ENCODE measurements around the gene AXIN1.
"Not testable (repeated sequence)": the region's sequence is repeated elsewhere in the genome, so short reads cannot be mapped to it uniquely, and the experiment has no call there.

The AXIN1 gene, protein sequence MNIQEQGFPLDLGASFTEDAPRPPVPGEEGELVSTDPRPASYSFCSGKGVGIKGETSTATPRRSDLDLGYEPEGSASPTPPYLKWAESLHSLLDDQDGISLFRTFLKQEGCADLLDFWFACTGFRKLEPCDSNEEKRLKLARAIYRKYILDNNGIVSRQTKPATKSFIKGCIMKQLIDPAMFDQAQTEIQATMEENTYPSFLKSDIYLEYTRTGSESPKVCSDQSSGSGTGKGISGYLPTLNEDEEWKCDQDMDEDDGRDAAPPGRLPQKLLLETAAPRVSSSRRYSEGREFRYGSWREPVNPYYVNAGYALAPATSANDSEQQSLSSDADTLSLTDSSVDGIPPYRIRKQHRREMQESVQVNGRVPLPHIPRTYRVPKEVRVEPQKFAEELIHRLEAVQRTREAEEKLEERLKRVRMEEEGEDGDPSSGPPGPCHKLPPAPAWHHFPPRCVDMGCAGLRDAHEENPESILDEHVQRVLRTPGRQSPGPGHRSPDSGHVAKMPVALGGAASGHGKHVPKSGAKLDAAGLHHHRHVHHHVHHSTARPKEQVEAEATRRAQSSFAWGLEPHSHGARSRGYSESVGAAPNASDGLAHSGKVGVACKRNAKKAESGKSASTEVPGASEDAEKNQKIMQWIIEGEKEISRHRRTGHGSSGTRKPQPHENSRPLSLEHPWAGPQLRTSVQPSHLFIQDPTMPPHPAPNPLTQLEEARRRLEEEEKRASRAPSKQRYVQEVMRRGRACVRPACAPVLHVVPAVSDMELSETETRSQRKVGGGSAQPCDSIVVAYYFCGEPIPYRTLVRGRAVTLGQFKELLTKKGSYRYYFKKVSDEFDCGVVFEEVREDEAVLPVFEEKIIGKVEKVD

GRCh38 chr16:352547-353403, at the start of gene AXIN1:
AXIN1 (minus strand) TSS chr16:352723; CDS start chr16:347025, 5,698 bp downstream.
- DNase-seq (ENCODE audit: low read depth): peak; percentile 97

- DNase-seq (ENCODE audit: low read depth): peak; percentile 89
Measured at GRCh38 chr16:401468-402348, 49.2 kb upstream of the AXIN1 start, which contains the start of gene DECR2. DECR2 (plus strand) TSS chr16:401885; CDS start chr16:401964, 79 bp downstream.

DNA sequence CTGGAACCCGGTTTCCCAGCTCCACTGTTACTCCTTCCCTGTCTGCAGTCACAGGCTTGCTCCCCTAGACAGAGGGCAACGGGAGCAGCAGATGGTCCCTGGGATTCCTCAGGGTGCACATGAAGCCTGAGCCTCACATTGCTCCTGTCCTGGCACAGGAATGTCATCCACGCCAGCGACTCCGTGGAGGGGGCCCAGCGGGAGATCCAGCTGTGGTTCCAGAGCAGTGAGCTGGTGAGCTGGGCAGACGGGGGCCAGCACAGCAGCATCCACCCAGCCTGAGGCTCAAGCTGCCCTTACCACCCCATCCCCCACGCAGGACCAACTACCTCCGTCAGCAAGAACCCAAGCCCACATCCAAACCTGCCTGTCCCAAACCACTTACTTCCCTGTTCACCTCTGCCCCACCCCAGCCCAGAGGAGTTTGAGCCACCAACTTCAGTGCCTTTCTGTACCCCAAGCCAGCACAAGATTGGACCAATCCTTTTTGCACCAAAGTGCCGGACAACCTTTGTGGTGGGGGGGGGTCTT, 47.6 kb upstream of the AXIN1 start:
- DNase-seq (ENCODE audit: low read depth): no peak

DNA sequence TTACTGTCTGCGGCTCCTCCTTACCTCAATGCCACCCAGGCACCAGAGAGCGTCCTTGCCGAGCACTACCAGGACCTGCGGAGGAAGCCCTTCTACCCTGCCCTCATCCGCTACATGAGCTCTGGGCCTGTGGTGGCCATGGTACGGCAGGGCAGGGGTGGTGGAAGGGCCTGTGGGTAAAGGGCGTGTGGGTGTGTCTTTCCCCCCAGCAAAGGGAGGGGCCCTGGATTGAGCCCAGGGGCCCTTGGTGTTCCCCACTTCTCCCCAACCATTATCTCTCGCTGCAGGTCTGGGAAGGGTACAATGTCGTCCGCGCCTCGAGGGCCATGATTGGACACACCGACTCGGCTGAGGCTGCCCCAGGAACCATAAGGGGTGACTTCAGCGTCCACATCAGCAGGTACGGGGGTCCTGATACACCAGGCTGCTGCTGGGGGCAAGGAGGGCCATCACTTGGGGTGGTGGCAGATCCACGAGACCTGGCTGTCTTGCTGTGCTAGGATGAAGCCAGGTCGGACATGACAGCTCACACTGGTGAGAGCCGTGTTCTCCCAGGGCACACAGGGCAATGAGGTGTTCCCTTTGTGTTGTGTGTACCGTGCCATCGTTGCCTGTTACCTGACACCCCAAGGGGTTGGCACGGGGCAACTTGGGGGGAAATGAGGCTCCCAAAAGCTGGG, 47.0 kb upstream of the AXIN1 start:
- no peak for DNase-seq (ENCODE audit: low read depth)

- DNase-seq (ENCODE audit: low read depth): no peak
Measured at GRCh38 chr16:398561-399339, 46.2 kb upstream of the AXIN1 start.

DNA sequence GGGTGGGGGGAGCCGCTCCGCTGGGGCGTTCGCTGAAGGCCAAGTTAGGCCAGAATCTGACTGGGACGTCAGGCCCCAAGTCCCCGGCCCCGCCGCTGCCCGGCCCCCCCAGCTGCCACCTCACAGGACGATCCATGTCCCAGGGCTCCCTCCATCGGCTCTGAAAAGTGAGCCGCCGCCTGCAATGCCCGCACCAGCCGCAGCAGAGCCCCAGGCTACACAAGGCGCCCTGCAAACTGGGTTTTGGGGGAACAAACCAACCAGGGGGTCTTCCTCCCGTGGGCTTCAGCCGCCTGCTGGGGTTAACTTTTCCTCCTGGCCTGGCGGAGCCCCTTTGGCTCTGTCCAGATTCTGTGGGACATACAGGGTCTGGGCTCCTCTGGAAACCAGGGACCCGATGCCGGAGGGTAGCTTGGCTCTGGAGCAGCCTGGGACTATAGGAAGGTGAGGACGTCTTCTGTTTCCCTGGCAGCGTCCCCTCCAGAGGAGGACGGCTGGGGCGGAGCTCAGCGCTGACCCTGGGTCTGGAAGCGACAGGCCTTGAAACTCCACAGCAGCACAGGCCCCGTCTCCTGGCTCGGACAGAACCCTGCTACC, 45.3 kb upstream of the AXIN1 start:
- DNase-seq (ENCODE audit: low read depth): peak; percentile 87

DNA sequence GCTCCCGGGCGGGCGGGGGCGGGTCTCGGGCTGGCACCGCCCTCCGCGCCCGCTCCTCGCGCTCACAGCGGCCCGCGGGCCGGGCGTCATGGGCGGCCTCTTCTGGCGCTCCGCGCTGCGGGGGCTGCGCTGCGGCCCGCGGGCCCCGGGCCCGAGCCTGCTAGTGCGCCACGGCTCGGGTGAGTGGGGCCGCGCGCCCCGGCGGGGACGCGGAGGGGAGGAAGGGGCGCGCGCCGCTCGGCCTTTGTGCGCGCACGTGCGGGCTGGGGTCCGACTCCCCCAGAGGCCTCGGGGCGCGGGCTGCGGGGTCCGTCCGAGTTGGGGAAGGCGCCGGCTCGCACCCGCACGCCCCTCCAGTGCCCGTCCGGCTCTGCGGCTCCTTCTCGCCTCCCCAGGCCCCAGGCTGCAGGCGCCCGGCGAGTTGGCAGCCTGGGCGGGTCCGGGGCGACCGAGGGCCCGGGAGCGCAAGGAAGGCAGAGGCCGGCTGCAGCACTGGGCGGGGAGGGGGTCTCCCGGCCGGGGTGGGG, 44.7 kb upstream of the AXIN1 start, which contains the start of gene NME4:
NME4 (plus strand) TSS at position 65 of the 527 bp plus-strand sequence; CDS start at position 89, 24 bp downstream.
- DNase-seq (ENCODE audit: low read depth): peak; percentile 50

DNA sequence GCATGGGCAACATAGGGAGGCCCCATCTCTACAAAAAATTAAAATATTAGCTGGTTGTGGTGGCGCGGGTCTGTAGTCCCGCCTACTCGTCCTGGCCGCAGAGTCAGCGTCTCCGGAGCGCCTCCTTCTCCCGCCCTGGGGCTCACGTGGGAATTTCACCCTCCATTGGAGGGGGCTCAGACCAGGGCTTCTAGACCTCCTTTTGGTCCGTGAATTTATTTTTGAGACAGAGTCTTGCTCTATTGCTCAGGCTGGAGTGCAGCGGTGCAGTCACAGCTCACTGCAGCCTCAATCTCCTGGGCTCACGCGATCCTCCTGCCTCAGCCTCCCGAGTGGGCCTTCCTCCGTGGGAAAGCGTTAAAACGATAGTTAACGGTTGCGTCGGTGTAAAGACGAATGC, 44.1 kb upstream of the AXIN1 start:
- peak; percentile 70 for DNase-seq (ENCODE audit: low read depth)

- no peak for DNase-seq (ENCODE audit: low read depth)
Measured at GRCh38 chr16:396199-396598, 43.7 kb upstream of the AXIN1 start.

GRCh38 chr16:392450-393030, 40.0 kb upstream of the AXIN1 start:
- DNase-seq (ENCODE audit: low read depth): no peak

DNA sequence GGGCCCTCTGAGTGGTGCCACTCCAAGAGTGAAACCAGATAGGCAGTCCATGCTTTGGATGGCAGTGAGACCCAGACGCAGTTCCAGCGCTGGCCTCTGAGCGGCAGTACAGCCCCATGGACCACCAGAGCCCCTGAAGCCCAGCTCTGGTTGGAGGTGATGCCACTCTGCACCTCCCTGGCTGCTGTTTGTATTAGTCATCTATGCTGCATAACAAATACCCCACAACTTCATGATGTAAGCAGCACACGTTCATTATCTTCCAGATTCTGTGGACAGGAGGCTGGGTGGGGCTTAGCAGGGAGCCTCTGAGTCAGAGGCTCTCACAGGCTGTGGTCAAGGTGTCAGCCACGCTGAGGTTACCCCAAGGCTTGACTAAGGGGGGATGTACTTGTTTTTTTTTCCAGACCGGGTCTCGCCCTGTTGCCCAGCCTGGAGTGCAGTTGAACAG, 39.4 kb upstream of the AXIN1 start:
- DNase-seq (ENCODE audit: low read depth): peak; percentile 74

GRCh38 chr16:389352-389751, 36.8 kb upstream of the AXIN1 start:
- no peak for DNase-seq (ENCODE audit: low read depth)

- not testable (repeated sequence) for DNase-seq (ENCODE audit: low read depth)
Measured at GRCh38 chr16:387761-388666, 35.5 kb upstream of the AXIN1 start.

DNA sequence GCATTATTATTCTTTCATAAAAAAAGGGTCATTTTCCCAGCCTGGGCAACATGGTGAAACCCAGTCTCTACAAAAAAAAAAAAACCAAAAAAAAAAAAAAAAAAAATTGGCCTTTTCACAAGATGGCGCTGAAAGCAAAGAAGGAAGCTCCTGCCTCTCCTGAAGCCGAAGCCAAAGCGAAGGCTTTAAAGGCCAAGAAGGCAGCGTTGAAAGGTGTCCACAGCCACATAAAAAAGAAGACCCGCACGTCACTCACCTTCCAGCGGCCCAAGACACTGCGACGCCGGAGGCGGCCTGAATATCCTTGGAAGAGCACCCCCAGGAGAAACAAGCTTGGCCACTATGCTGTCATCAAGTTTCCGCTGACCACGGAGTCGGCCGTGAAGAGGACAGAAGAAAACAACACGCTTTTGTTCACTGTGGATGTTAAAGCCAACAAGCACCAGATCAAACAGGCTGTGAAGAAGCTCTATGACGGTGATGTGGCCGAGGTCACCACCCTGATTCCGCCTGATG, 34.2 kb upstream of the AXIN1 start:
- DNase-seq (ENCODE audit: low read depth): no peak

- no peak for DNase-seq (ENCODE audit: low read depth)
Measured at GRCh38 chr16:383326-384051, 31.0 kb upstream of the AXIN1 start.
